ENCODE data around the gene SEMA3G. TPM values are rescaled to one million over a fixed set of nuclear protein-coding genes. Genes with fewer than 3 reads are reported as not detected.

The SEMA3G gene
- total and polyA plus RNA-seq, 8 donors, result 5.7 to 36.5 (median 6.9) TPM

- H3K36me3 ChIP-seq, result no peaks in the 10 kb centered on the region
- H3K4me1 ChIP-seq, result peaks cover 0 to 16% of the 10 kb centered on the region in 2 donors
- H3K9me3 ChIP-seq, result no peaks in the 10 kb centered on the region
- no peaks in the 10 kb centered on the region for H3K27me3 ChIP-seq
- ATAC-seq (no peak), DNase-seq (peak in 1 of 4 donors; percentile 74)
- no peak for TF ChIP-seq CTCF (IDR thresholded peaks at IDR 0.05)
- no peak overlapping the region for H3K27ac ChIP-seq
- intact Hi-C loops (cut with DNase I), result loop anchor here in 1 of 2 donors (10.0 kb wide), 1 partner anchor 205 kb away; the partner anchor contains the start of gene TWF2
- no peak overlapping the region for H3K4me3 ChIP-seq
Observed at GRCh38 chr3:52439426-52440248, 5.3 kb downstream of the SEMA3G start.

- Histone ChIP-seq H3K27ac (no peak overlapping the region), H3K4me3 (no peak overlapping the region), H3K36me3 (no peaks in the 10 kb centered on the region), H3K9me3 (no peaks in the 10 kb centered on the region), H3K27me3 (no peaks in the 10 kb centered on the region), H3K4me1 (peaks cover 0 to 22% of the 10 kb centered on the region in 2 donors)
- no peak for TF ChIP-seq CTCF (IDR thresholded peaks at IDR 0.05)
- no peak for ATAC-seq
- DNase-seq, result no peak
- intact Hi-C loops (cut with DNase I), result no loop called here
Observed at GRCh38 chr3:52438579-52439425, 6.1 kb downstream of the SEMA3G start.

DNA sequence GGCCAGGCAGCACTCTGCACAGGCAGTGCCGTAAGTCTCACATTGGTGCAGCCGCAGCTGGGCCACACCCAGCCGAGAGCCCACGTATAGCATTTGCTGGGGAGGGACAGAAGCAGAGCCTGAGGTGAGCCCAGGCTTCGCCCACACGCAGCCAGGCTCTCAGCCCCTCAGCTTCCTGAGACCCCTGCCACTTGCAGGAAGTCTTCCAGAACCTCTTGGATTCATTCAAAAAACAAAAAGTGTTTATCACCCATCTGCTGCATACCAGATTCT, 6.9 kb downstream of the SEMA3G start:
- Histone ChIP-seq H3K4me1 (peaks cover 0 to 28% of the 10 kb centered on the region in 2 donors), H3K27me3 (no peaks in the 10 kb centered on the region), H3K9me3 (no peaks in the 10 kb centered on the region), H3K36me3 (no peaks in the 10 kb centered on the region), H3K4me3 (no peak overlapping the region), H3K27ac (peak overlapping the region in 1 of 2 donors; percentile 13)
- DNase-seq, result no peak
- TF ChIP-seq CTCF (IDR thresholded peaks at IDR 0.05), result no peak
- ATAC-seq, result no peak
- intact Hi-C loops (cut with DNase I), result no loop called here

- intact Hi-C loops (cut with DNase I), result no loop called here
- no peaks in the 10 kb centered on the region for H3K36me3 ChIP-seq
- TF ChIP-seq CTCF (IDR thresholded peaks at IDR 0.05), result no peak
- peak; percentile 14 for ATAC-seq
- peak in 2 of 4 donors; percentile 30 to 64 for DNase-seq
- no peaks in the 10 kb centered on the region for H3K9me3 ChIP-seq
- no peak overlapping the region for H3K4me3 ChIP-seq
- H3K27ac ChIP-seq, result peak overlapping the region in 1 of 2 donors; percentile 13
- H3K27me3 ChIP-seq, result no peaks in the 10 kb centered on the region
- peaks cover 0 to 32% of the 10 kb centered on the region in 2 donors for H3K4me1 ChIP-seq
Observed at GRCh38 chr3:52437326-52438103, 7.4 kb downstream of the SEMA3G start.

Data from left lung (tissue), 10 donors.